ENCODE data around the gene APLP1. TPM values are rescaled to one million over a fixed set of nuclear protein-coding genes. Genes with fewer than 3 reads are reported as not detected.

APLP1 gene
- total RNA-seq, 1 experiment from 2014 or later: 2.0 TPM

DNA sequence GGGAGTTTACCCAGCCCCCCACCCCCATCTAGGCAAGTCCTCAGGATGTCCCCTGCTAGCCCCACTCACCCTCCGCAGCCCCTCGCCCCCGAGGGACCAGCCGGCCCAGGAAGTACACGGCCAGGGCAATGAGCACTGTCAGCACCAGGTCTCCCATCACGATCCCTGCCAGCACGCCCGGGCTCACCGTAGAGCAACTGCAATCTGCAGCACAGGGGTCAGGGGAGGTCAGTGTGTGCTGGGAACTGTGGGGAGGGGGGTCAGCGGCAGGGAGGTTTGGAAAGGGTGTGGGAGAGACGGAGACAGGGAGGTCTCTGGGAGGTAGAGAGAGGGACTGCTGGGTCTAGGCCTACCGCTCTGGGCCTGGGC lies 39.0 kb downstream of the APLP1 start:
- BruUV-seq (replicated peaks): no TSS peak
- Histone ChIP-seq H3K27me3 (ENCODE audit: insufficient read depth, low read depth) (no peaks in the 10 kb centered on the region), H2AFZ (no peak overlapping the region), H3K4me1 (replicated peaks; ENCODE audit: insufficient read depth) (no peaks in the 10 kb centered on the region), H3K9me2 (ENCODE audit: insufficient read depth) (no peaks in the 10 kb centered on the region), H3K36me3 (ENCODE audit: low read depth) (no peaks in the 10 kb centered on the region), H3K9me3 (ENCODE audit: insufficient read depth, low read depth) (no peaks in the 10 kb centered on the region), H3K79me2 (ENCODE audit: low read depth) (no peaks in the 10 kb centered on the region), H3K4me2 (no peak overlapping the region), H3K4me3 (no peak overlapping the region), H3K27ac (no peak overlapping the region), H4K20me1 (ENCODE audit: insufficient read depth) (no peaks in the 10 kb centered on the region), H3F3A (ENCODE audit: insufficient read depth, low read depth) (peaks cover 8% of the 10 kb centered on the region)
- intact Hi-C loops (cut with micrococcal nuclease; ENCODE audit: unreplicated experiment): loop anchor here (10.0 kb wide), 1 partner anchor 163 kb away; the partner anchor contains the start of genes IGFLR1, LIN37, PSENEN and U2AF1L4
- DNase-seq: no peak
- ChIA-PET POLR2A (ENCODE audit: unreplicated experiment) (no interaction called here), CTCF (no interaction called here)
- TF ChIP-seq EZH2 (IDR thresholded peaks at IDR 0.05; ENCODE audit: low read depth) (no peak), CTCF (conservative IDR thresholded peaks at IDR 0.05) (no peak)

GRCh38 chr19:35908010-35908441 lies 39.7 kb downstream of the APLP1 start, which contains the start of gene TYROBP:
TYROBP (minus strand) TSS chr19:35908295; CDS start chr19:35908228, 67 bp downstream.
- no peak for DNase-seq
- Histone ChIP-seq H3F3A (ENCODE audit: insufficient read depth, low read depth) (peaks cover 8% of the 10 kb centered on the region), H3K9me2 (ENCODE audit: insufficient read depth) (no peaks in the 10 kb centered on the region), H3K4me2 (no peak within 1 kb of the TSS), H3K27me3 (ENCODE audit: insufficient read depth, low read depth) (no peaks in the 10 kb centered on the region), H3K79me2 (ENCODE audit: low read depth) (no peaks in the 10 kb centered on the region), H3K27ac (no peak within 1 kb of the TSS), H4K20me1 (ENCODE audit: insufficient read depth) (no peaks in the 10 kb centered on the region), H3K9me3 (ENCODE audit: insufficient read depth, low read depth) (no peaks in the 10 kb centered on the region), H3K4me3 (no peak within 1 kb of the TSS), H3K4me1 (replicated peaks; ENCODE audit: insufficient read depth) (no peaks in the 10 kb centered on the region), H3K36me3 (ENCODE audit: low read depth) (no peaks in the 10 kb centered on the region), H2AFZ (no peak within 1 kb of the TSS)
- POLR2A ChIA-PET (ENCODE audit: unreplicated experiment): no interaction called here
- intact Hi-C loops (cut with micrococcal nuclease; ENCODE audit: unreplicated experiment): loop anchor here (10.0 kb wide), 1 partner anchor 163 kb away; the partner anchor contains the start of genes IGFLR1, LIN37, PSENEN and U2AF1L4
- BruUV-seq (replicated peaks): no TSS peak
- CTCF ChIA-PET: no interaction called here
- TF ChIP-seq CTCF (conservative IDR thresholded peaks at IDR 0.05): no peak
- TF ChIP-seq EZH2 (IDR thresholded peaks at IDR 0.05; ENCODE audit: low read depth): no peak

- Histone ChIP-seq H3K9me2 (ENCODE audit: insufficient read depth) (no peaks in the 10 kb centered on the region), H3F3A (ENCODE audit: insufficient read depth, low read depth) (peaks cover 8% of the 10 kb centered on the region), H3K4me1 (replicated peaks; ENCODE audit: insufficient read depth) (no peaks in the 10 kb centered on the region), H3K9me3 (ENCODE audit: insufficient read depth, low read depth) (no peaks in the 10 kb centered on the region), H3K27me3 (ENCODE audit: insufficient read depth, low read depth) (no peaks in the 10 kb centered on the region), H4K20me1 (ENCODE audit: insufficient read depth) (no peaks in the 10 kb centered on the region), H3K79me2 (ENCODE audit: low read depth) (no peaks in the 10 kb centered on the region), H2AFZ (no peak overlapping the region), H3K27ac (no peak overlapping the region), H3K36me3 (ENCODE audit: low read depth) (no peaks in the 10 kb centered on the region), H3K4me3 (no peak overlapping the region), H3K4me2 (no peak overlapping the region)
- no TSS peak for BruUV-seq (replicated peaks)
- DNase-seq: no peak
- intact Hi-C loops (cut with micrococcal nuclease; ENCODE audit: unreplicated experiment): loop anchor here (10.0 kb wide), 1 partner anchor 164 kb away; the partner anchor contains the start of genes IGFLR1, LIN37, PSENEN and U2AF1L4
- no peak for TF ChIP-seq EZH2 (IDR thresholded peaks at IDR 0.05; ENCODE audit: low read depth)
- TF ChIP-seq CTCF (conservative IDR thresholded peaks at IDR 0.05): no peak
- ChIA-PET POLR2A (ENCODE audit: unreplicated experiment) (no interaction called here), CTCF (no interaction called here)
Measured at GRCh38 chr19:35908973-35909683, 40.8 kb downstream of the APLP1 start.
